OCI-LY1 (cell line): Measurements from ENCODE around the gene METTL9.

ENCODE experiments used
- H2AFZ ChIP-seq: fragments of 200-600 bp; sonication (generic), shearing (Covaris generic); 2 replicates; pipeline ENCODE4 v1.6.0; 2014; ENCODE audit warnings: antibody characterized with exemption, mild to moderate bottlenecking, low read length
- H3F3A ChIP-seq: fragments of 200-600 bp; sonication (generic), shearing (Covaris generic); 2 replicates; pipeline ENCODE4 v1.6.0; 2014; ENCODE audit warnings: mild to moderate bottlenecking, antibody characterized with exemption, low read length, moderate library complexity; ENCODE audit not compliant: insufficient read depth
- H3K27ac ChIP-seq: fragments of 200-600 bp; sonication (generic); 2 replicates; pipeline ENCODE4 v1.5.1; 2014; ENCODE audit warnings: low read length, mixed run types, mild to moderate bottlenecking, low read depth; ENCODE audit not compliant: poor library complexity, severe bottlenecking
- H3K27me3 ChIP-seq: fragments of 200-600 bp; sonication (generic); 2 replicates; pipeline ENCODE4 v1.6.0; 2014; ENCODE audit warnings: antibody characterized with exemption, mild to moderate bottlenecking, low read length, moderate library complexity; ENCODE audit not compliant: insufficient read depth
- H3K36me3 ChIP-seq: fragments of 200-600 bp; sonication (generic); 2 replicates; pipeline ENCODE4 v1.6.1; 2014; ENCODE audit warnings: mild to moderate bottlenecking, antibody characterized with exemption, low read length, moderate library complexity, mixed read lengths; ENCODE audit not compliant: insufficient read depth
- H3K4me1 ChIP-seq: fragments of 200-600 bp; sonication (generic); 2 replicates; pipeline ENCODE4 v1.5.1; 2014; ENCODE audit warnings: mild to moderate bottlenecking, low read length, moderate library complexity; ENCODE audit not compliant: insufficient read depth, severe bottlenecking
- H3K4me2 ChIP-seq: fragments of 200-600 bp; sonication (generic), shearing (Covaris generic); 2 replicates; pipeline ENCODE4 v1.6.1; 2014; ENCODE audit warnings: low read length
- H3K4me3 ChIP-seq: fragments of 200-600 bp; sonication (generic); 2 replicates; pipeline ENCODE4 v1.5.1; 2014; ENCODE audit warnings: low read length, low read depth, mild to moderate bottlenecking, mixed read lengths; ENCODE audit not compliant: poor library complexity, severe bottlenecking
- H3K79me2 ChIP-seq: fragments of 200-600 bp; shearing (Covaris generic); 2 replicates; pipeline ENCODE4 v1.6.1; 2016; ENCODE audit warnings: mixed run types, low read length, mixed read lengths; ENCODE audit not compliant: insufficient read depth
- H3K9ac ChIP-seq: fragments of 200-600 bp; sonication (generic), shearing (Covaris generic); 2 replicates; pipeline ENCODE4 v1.6.1; 2014; ENCODE audit warnings: mild to moderate bottlenecking, low read length, mixed read lengths
- H3K9me2 ChIP-seq: fragments of 200-600 bp; sonication (generic), shearing (Covaris generic); 2 replicates; pipeline ENCODE4 v1.6.1; 2014; ENCODE audit warnings: low read depth, mild to moderate bottlenecking, low read length, mixed read lengths
- H3K9me3 ChIP-seq: fragments of 200-600 bp; shearing (Covaris generic); 2 replicates; pipeline ENCODE4 v1.6.1; 2014; ENCODE audit warnings: low read length, mixed read lengths
- H4K20me1 ChIP-seq: fragments of 200-600 bp; sonication (generic), shearing (Covaris generic); 2 replicates; pipeline ENCODE4 v1.6.0; 2016; ENCODE audit warnings: mild to moderate bottlenecking, low read length; ENCODE audit not compliant: insufficient read depth
- EZH2 ChIP-seq: fragments of 200-600 bp; sonication (generic), shearing (Covaris generic); IDR thresholded peaks from 2 replicates; pipeline ENCODE4 v1.8.0; 2017; ENCODE audit warnings: borderline replicate concordance, mixed run types, mild to moderate bottlenecking, antibody characterized with exemption, low read length, moderate library complexity, mixed read lengths
- TF ChIP-seq, protein P1 (sequence below): fragments of 200-600 bp; sonication (generic), shearing (Covaris generic); IDR thresholded peaks from 2 replicates; pipeline ENCODE4 v1.5.1; 2017; ENCODE audit warnings: mild to moderate bottlenecking, antibody characterized with exemption, low read length, moderate library complexity, mixed read lengths

The METTL9 gene

DNA sequence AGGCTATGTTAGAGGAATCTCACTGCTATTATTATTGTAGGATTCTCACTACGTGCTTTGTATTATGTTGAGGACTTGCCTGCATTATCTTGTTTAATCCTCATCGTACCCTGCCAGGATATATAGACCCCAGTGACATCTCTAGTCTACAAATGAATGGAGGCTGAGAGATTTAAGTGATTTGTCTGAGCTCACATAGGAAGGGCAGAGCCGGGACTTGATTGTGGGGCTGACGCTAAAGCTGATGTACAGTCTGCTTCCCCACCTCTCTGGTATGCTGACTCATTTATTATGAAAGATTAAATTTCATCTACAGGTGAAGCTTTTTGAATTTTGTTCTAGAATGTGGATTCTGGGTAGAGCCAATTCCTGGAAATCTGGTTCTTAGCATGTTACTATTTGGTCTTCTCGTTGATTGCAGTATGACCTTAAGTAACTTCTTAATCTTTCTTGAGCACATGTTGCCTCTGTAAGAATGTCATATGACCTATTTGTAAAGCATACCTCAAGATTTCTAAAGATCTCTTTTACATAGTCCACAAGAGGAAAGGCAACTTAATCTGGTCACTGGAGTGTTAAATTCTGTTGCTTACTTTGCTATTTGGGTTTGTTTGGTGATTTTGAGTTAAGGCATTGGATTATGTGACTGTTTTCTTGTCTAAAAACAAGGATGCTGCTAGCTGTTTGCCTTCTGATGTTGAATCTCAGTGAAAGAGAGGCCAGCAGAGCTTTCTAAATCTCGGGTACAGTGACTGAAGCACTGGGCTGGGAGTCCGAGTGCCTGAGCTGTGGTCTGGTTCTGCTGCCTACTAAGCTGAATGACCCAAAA is 12.4 kb downstream of the METTL9 start:
- TF ChIP-seq EZH2, result no peak
- TF ChIP-seq, protein P1, sequence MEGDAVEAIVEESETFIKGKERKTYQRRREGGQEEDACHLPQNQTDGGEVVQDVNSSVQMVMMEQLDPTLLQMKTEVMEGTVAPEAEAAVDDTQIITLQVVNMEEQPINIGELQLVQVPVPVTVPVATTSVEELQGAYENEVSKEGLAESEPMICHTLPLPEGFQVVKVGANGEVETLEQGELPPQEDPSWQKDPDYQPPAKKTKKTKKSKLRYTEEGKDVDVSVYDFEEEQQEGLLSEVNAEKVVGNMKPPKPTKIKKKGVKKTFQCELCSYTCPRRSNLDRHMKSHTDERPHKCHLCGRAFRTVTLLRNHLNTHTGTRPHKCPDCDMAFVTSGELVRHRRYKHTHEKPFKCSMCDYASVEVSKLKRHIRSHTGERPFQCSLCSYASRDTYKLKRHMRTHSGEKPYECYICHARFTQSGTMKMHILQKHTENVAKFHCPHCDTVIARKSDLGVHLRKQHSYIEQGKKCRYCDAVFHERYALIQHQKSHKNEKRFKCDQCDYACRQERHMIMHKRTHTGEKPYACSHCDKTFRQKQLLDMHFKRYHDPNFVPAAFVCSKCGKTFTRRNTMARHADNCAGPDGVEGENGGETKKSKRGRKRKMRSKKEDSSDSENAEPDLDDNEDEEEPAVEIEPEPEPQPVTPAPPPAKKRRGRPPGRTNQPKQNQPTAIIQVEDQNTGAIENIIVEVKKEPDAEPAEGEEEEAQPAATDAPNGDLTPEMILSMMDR, result no peak
- Histone ChIP-seq H3K36me3 (peaks cover 32% of the 10 kb centered on the region; the same call in 1 of the 2 replicates), H3K4me2 (peak overlapping the region; percentile 22; the same call in 1 of the 2 replicates), H3K27ac (peak overlapping the region; percentile 51), H3K79me2 (peaks cover 70% of the 10 kb centered on the region), H3K9me2 (no peaks in the 10 kb centered on the region), H3K27me3 (no peaks in the 10 kb centered on the region), H3K4me3 (no peak overlapping the region), H3K9ac (no peak overlapping the region; the same call in 1 of the 2 replicates), H3F3A (no peaks in the 10 kb centered on the region), H3K9me3 (no peaks in the 10 kb centered on the region), H4K20me1 (no peaks in the 10 kb centered on the region), H3K4me1 (peaks cover 65% of the 10 kb centered on the region), H2AFZ (no peak overlapping the region)

DNA sequence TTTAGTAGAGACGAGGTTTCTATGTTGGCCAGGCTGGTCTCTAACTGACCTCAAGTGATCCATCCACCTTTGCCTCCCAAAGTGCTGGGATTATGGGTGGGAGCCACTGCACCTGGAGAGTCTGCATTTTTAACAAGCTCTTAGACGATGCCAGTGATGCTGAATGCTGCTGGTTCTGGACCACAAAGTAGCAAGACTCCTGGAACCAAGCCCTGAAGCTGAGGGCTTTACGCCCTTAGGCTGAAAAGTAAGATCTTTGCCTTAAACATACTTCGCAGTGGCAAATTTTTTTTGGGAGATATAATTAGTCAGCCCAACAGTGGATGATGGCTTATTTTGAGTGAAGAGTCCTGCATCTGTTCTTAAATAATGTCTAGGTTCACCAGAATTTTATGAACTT is 14.0 kb downstream of the METTL9 start:
- Histone ChIP-seq H3K27ac (no peak overlapping the region), H3K36me3 (peaks cover 36% of the 10 kb centered on the region; the same call in 1 of the 2 replicates)

DNA sequence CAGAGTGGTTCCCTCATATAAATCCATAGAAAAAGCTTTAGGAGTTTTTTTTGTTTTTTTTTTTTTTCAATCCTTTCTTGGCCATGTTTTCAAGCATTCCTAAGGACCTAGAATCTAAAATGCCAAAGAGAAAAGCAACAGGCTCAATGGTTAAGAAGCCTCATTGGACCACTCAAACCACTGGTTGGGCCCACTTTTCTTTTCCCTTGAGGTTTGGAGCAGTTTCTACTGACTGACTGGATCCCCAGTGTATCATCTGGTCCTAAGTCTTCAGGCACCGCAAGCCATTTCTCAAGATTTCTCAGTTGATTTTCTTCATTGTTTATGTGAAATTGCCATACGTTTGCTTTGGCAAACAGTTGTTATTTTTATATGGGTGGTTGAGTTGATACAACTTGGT is 14.4 kb downstream of the METTL9 start:
- Histone ChIP-seq H3K36me3 (peaks cover 38% of the 10 kb centered on the region; the same call in 1 of the 2 replicates), H3F3A (no peaks in the 10 kb centered on the region), H3K9ac (no peak overlapping the region), H3K27me3 (no peaks in the 10 kb centered on the region), H3K9me2 (no peaks in the 10 kb centered on the region), H3K4me1 (peaks cover 48% of the 10 kb centered on the region), H4K20me1 (no peaks in the 10 kb centered on the region), H3K4me2 (no peak overlapping the region), H3K79me2 (peaks cover 52% of the 10 kb centered on the region), H2AFZ (no peak overlapping the region), H3K4me3 (no peak overlapping the region), H3K9me3 (no peaks in the 10 kb centered on the region), H3K27ac (no peak overlapping the region)
- no peak for TF ChIP-seq EZH2
- TF ChIP-seq, protein P1, result no peak

More for the DNA sequence above, 14.0 kb downstream of the METTL9 start:
- no peaks in the 10 kb centered on the region for H3K9me2 ChIP-seq
- no peaks in the 10 kb centered on the region for H3K9me3 ChIP-seq
- H3K9ac ChIP-seq, result no peak overlapping the region
- no peak overlapping the region for H3K4me3 ChIP-seq
- no peaks in the 10 kb centered on the region for H4K20me1 ChIP-seq
- no peak overlapping the region for H3K4me2 ChIP-seq
- H3K4me1 ChIP-seq, result peaks cover 52% of the 10 kb centered on the region
- TF ChIP-seq, protein P1, result no peak
- no peak for TF ChIP-seq EZH2
- H3K27me3 ChIP-seq, result no peaks in the 10 kb centered on the region
- H3F3A ChIP-seq, result no peaks in the 10 kb centered on the region
- no peak overlapping the region for H2AFZ ChIP-seq
- peaks cover 56% of the 10 kb centered on the region for H3K79me2 ChIP-seq
